Activated effector memory CD4-positive, alpha-beta T cell treated with anti-CD3 and anti-CD28 coated beads, Interleukin-2, amount 50 U/mL, for 16 hours (primary cell): ENCODE data around the gene TTC3.

ENCODE experiments used
- DNase-seq: peaks from one replicate; pipeline ENCODE4 v3.0.0-alpha.2; 2020

The TTC3 gene

DNA sequence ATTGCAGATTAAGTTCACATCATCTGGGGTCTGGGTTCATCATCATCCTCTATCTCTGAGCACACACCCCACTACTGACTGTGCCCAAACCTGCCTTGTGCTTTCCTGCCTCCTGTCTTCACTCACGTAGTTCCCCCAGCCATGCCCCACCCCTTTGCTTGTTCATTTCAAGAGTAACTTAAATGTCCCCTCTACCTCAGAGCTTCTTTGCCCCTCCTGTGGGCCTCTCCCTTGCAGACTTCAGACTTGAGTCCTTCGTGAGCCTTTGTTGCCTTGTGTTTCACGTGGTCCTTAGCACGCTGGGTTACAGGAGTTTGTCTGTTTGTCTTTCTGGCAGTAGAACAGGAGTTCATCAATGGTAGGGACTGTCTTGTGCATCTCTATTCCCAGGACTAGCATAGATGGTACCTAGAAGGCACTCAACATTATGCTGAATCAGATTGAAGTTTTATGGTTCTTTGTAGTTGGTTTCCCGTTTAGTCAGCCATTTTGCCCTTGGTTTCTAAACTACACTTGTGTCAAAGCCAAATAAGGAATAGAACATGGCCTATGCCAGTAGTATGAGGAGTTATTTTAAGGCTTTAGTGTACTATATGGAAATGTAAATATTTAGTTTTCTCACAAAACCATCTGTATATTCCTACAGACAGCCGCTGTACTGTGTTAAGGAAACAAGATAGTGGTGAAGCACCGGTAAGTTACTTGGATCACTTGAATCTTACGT is 86.2 kb downstream of the TTC3 start:
- DNase-seq, result no peak

DNA sequence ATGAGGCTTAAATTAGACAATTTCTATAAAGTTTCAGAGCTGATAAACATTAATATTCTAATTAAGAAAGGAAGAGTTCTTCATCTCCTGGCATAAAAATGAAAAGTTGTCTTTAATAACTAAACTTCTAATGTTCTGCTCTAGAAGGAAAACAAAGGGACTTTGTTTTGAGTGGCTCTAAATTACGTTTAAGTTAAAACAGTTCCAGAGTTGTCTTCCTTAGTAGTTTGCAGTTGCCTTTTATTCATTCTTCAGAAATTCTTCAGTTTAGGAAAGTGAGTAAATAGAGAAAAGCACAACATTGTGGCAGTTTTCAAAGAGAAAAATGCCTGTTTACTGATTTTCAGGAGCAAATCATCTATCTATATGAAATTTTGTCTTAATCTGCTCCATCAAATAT is 86.9 kb downstream of the TTC3 start:
- no peak for DNase-seq

DNA sequence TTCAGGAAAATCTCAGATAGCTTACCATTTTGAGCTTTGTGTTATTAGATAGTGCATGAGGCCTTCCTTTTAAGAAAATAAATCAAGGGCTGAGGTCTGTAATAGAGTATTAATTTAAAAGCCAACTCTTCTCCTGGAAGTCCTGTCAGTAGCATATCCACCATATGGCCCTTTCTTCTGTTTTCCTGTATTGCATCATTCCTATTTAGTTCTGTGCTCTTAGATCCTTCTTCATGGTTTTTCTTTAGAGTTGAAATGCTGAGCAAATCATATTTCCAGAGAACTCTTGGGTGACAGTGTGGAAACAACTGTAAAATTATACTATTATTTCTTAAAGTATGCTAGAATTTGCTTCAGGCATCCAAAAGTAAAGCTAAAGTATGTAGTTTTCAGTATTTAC is 91.7 kb downstream of the TTC3 start:
- no peak for DNase-seq

DNA sequence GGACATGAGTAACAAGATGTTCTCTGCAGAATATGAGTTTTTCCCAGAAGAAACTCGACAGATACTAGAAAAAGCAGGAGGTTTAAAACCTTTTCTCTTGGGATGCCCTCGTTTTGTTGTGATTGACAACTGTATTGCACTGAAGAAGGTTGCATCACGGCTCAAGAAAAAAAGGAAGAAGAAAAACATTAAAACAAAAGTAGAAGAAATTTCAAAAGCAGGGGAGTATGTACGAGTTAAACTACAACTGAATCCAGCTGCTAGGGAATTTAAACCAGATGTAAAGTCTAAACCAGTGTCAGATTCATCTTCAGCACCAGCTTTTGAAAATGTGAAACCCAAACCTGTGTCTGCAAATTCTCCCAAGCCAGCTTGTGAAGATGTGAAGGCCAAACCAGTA is 92.5 kb downstream of the TTC3 start:
- DNase-seq, result no peak

DNA sequence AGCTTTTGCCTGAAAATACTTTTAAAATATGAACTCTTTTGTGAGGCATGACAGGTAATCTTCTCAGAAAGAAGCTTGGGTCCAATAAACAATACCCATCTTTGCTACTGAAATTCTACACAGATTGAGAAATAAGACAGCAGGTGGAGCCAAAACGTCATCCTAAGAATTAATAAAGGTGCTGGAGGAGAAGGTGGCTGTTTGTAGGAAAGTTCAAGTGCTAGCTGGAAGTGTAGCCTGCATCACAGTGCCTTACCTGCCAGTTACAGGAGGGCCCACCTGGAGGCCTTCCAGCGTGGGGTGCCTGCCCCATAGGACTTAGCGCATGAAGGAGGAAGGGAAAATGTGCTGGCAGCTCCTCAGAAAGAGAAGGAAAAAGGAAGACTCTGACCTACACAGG is 93.7 kb downstream of the TTC3 start:
- DNase-seq, result no peak

DNA sequence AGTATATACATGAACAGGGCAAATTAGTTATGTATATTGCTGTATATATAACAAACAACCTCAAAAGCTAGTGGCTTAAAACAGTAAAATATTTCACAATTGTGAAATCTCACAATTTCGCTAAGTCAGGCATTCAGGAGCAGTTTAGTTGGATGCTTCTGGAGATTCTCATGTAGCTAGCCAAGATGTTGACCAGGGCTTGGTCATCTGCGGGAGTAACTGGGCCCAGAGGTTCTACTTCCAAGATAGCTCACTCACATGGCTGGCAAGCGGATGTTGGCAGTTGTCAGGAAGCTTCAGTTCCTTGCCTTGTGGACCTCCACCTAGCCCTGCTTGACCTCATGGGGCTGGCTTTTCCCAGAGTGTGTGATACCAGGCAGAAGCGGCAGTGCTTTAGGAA is 95.6 kb downstream of the TTC3 start:
- DNase-seq, result no peak

DNA sequence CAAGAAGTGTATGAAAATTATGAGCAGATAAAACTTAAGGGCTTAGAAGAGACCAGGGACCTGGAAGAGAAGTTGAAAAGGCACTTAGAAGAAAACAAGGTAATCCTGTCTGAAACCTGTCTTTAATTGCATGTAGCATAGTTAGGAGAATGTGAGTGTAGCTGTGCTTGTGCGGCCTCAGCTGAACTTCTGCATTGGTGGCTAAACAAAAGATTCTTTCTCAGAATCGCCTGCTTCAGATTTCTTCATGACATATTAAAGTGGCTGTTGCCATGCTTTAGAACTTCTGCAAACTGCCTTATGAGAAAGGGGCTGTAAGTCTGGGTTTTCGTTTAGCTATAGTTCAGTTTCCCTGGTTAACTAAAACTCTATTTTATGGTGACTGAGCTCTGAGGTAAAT is 99.6 kb downstream of the TTC3 start:
- no peak for DNase-seq

DNA sequence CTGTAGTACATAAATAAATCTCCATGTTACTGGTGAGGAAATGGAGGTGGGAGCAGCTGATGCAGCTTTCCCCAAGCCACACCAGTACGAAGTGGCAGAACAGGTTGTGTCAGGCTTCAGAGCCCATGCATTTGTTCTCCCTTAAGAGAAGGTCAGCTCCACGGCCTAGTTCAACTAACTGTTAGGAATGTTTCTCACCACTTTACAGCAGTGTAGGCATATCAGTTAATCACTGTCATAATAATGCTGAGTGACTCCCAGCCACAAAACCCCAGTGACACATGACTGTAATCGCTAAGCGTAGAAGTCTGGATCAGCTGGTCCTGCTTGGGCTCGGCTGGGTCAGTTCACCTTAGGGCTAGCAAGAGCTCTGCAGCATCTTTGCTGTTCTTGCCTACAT is 103.7 kb downstream of the TTC3 start:
- no peak for DNase-seq

DNA sequence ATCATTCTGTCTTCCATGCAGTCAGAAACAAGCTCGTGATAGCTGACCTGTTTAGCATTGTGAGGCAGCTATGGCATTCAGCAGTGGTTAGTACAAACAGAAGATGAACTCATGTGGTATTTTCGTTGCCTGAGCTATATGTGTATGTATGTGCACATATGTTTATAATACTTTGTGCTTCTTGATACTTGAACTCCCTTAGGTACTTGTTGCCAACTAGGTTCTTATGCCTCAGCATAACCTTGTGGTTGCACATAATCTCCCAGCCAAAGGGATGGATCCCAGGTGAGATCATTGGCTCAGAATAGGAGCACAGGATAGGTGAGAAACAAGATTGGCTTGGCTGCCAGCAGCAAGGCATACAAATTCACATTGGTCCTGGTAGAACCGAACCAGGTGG is 108.0 kb downstream of the TTC3 start:
- no peak for DNase-seq

DNA sequence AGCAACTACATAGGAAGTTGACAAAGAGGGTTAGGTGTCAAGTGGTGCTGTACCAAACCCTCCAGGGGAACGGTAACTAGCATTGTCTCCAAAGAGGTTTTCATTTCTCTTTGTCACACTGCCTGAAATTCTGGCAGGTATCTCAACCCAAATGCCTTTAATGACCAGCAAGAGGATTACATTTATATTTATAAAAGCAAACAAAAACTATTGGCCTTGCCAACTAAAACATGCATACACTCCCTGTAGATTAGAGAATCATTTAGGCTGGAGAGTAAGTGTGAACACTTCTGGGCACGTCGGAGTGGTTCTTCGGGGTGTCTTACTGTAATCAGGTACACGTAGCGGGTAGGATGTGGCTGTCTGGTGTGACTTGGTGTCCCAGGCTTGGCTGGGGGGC is 109.2 kb downstream of the TTC3 start:
- DNase-seq, result no peak

DNA sequence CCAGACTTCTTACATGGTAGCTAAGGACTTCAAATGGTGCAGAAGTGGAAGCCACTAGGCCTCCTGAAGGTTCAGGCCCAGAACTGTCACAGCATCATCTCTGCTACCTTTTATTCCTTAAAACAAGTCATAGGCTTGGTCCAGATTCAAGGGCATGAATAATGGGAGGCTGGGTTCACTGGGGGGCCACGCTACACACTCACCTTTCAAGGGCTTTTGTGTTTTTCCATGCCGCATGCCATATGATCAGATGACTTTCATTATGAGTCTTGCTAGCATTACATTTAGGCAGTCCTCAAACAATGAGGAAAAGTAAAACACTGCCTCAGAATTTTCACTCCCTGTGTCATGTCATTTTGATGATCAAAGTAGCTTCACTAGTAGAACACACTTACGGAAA is 110.7 kb downstream of the TTC3 start:
- no peak for DNase-seq

DNA sequence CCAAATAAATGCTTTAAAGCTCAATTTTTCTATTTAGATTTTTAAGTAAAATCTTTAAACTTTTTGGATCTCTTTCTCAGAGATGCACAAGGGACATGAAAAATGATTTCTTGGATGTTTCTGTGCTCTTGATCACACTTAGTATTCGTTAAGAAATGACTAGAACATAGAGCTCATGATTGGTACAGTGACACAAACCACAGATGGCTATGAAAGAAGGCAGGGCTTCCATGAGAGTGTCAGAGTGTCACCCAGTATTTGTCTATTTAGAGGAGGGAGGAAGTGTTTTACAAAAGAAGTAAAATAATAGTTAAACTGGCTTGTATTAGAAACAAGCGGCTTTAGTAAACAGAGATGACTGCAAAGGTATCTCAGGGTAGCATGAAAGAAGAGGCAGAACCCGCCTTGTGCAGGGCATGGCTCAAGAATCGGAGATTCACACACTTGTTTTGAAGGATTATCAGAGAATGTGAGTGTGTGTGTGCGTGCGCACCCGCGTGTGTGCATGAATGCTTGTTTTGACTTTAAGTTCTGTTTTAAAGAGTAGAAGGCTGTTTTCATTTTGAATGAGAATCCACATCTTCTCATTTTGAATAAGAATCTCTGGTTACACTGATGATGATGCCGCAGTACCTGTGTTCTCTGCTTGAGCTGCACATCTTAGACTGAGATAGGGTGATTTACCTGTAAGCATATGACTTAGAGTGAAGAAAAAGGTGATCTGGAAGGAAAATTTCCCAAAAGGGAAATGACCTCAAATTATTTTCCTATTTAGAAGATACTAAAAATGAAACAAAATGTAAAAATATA is 111.9 kb downstream of the TTC3 start:
- DNase-seq, result no peak

DNA sequence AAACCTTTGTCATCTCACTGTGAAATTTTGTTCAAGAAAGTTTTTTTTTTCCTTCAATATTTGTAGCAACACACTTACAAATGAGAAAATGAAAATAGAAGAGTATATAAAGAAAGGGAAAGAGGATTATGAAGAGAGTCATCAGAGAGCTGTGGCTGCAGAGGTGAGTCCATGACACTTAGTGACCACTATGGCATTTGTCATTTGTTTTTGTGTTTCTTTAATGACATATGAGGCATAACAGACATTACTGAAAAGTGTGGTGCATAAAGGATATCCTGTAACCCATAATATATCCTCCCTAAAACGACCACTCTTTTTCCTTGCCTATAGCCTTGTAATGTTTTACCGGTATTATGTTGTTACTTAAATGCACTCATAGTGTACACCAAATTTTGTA is 113.9 kb downstream of the TTC3 start:
- DNase-seq, result no peak

DNA sequence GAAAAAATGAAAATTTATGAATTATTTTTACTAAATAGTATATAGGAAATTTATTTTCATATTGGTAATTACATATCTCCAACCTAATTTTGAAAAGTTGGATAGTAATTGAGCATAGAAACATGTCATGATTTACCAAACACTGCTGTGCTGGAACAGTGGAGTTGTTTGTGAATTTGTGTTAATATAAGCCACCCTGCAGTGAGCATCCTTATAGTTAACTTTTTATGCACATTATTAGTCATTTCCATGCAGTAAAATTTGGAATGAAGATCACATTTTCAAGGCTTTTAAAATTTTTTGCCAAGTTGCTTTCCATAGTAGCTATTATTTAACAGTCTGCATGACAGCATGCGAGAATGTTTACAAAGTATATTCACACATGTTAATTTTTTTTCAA is 115.8 kb downstream of the TTC3 start:
- DNase-seq, result no peak

DNA sequence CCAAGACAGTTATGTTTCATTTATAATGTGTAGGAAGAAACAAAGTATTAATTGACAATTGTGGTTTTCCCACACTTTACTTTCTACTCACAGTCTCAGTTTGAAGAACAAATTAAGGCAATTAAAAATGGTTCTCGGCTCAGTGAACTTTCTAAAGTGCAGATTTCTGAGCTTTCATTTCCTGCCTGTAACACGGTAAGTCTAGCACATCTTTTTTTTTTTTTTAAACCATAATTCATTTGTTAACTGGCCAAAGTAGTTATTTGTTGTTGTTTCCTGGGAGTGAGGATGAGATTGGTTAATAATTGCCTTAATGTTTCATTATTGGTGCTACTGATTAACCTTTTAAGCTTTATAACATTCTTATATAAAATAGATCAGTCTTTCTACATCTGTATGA is 119.0 kb downstream of the TTC3 start:
- no peak for DNase-seq

DNA sequence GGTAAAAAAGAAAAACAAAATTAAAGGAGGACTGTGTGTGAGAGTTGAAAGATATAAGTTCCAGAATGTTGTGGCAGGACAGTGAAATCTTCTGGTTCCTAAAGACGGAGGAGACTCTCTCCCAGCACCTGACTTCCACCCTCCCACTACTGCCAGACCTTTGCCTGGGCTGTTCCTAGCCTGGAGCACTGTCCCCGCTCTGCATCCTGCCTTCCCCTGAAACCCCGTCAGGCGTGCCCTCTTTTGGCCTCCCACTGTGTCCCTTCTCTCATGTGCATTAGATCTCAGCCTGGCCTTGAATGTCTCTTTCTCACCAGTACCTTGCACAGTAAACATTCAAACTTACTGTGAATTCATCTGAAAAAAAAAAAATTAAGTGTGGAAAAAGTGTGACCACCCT is 120.0 kb downstream of the TTC3 start:
- DNase-seq, result no peak

DNA sequence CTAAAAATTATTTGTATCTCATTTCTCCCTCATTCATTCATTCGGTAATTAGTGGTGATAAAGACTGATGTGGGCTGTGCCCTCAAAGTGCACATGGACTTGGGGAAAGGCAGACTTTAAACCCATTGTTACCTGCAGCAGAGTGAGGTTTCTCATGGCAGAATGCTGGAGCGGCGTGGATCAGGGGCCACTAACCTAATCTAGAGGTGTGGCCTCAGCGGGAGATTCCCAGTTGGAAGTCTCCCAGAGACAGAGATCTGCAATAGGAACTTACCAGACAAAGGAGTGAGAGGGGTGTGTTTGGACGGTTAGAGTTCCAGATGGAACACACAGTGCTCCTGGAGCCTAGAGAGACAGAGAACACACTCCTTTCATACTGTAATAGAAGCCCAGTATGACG is 120.6 kb downstream of the TTC3 start:
- DNase-seq, result no peak

DNA sequence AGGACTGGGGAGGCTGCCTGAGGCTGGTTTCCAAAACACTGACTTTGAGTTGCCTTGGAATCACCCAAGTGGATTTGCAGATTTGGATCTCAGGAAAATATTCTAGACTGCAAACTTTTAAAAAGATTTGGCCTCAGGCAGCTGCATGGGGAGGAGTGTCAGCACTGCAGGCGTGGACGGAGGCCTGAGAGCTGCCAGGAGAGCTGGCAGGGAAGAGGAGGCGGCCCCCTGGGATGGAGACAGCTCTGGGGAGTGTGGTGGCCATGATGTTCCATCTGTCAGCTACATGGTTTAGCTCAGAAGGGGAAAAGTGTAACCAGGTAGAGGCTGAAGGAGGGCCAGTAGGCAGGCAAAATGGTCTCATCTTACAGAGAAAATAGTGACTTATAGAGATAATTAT is 122.0 kb downstream of the TTC3 start:
- no peak for DNase-seq

DNA sequence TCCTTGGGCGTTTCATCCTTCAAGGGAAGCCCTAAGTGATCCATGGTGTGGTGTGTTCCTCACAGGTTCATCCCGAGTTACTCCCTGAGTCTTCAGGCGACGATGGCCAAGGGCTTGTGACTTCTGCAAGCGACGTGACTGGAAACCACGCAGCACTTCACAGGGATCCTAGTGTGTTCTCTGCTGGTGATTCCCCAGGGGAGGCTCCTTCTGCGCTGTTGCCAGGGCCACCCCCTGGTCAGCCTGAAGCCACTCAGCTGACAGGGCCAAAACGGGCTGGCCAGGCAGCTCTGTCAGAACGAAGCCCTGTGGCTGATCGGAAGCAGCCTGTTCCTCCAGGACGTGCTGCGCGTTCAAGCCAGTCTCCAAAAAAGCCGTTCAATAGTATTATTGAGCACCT is 122.6 kb downstream of the TTC3 start:
- no peak for DNase-seq

DNA sequence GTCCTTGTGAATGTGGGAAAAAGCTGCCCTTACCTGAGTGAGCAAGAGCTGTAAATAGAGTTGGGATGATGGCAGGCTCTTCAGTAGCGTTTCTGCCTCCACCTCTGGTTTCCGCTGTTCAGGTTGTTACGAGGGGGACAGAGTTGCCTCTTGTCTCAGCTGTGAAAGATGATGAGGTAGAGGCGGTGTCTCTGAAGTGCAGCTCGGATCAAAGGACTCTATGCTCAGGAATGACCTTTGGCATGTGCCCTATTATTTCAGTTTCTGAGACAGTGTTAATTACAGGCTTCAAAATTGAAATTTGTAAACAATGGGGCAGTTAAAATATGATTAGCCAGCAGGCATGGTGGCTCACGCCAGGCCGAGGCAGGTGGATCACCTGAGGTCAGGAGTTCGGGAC is 123.8 kb downstream of the TTC3 start:
- no peak for DNase-seq

DNA sequence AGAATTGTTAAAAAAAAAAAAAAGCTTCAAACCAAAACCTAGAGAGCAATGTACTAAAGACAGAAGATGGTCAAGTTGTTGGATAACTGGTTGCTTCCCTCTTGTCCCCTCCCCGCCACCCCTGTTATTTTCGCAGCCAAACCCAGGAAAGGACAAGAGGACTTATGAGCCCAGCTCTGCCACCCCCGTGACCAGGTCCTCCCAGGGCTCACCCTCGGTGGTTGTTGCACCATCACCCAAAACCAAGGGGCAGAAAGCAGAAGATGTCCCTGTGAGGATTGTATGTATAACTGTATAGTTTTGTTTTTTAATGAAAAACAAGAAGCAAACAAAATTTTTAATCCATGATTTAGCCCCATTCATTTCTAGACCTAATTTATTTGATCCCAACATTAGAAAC is 124.7 kb downstream of the TTC3 start:
- DNase-seq, result no peak

DNA sequence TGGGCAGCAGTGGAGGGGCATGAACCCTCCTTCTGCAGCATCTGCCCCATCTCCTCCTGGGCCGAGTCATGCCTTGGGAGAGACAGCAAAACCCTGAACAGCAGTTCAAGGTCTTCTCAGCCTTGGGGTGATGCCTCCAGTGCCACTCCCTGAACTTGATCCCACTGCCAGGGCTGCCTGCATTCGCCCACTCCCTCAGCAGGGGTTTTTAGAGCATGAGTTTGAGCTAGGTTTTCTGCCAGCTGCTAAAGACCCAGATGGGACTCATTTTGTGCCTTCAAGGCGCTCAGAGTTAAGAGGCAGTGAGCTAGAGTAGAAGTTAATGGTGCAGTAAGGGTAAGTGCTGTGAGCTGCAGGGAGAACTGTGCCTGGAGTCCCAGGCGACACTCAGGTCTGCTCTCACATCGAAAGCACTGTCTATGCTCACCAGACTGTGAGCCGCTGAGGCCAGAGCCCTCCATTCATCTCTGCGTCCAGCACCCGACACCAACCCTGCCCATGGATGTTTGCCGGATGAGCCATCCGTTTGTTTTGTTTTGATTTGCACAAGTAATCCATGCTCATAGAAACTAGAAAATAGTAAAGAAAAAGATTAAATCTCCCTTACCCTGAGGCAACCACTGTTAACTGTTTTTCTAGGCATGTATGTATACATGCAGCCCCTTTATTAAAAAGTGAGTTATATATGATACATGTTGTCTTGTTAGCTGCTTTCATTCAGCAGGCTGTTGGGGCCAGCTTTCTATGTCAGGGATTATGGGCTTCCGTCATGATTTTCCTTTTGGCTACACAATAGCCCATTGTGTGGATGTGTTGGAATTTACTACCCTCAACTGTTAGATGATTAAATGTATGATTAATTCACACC is 126.2 kb downstream of the TTC3 start:
- no peak for DNase-seq

DNA sequence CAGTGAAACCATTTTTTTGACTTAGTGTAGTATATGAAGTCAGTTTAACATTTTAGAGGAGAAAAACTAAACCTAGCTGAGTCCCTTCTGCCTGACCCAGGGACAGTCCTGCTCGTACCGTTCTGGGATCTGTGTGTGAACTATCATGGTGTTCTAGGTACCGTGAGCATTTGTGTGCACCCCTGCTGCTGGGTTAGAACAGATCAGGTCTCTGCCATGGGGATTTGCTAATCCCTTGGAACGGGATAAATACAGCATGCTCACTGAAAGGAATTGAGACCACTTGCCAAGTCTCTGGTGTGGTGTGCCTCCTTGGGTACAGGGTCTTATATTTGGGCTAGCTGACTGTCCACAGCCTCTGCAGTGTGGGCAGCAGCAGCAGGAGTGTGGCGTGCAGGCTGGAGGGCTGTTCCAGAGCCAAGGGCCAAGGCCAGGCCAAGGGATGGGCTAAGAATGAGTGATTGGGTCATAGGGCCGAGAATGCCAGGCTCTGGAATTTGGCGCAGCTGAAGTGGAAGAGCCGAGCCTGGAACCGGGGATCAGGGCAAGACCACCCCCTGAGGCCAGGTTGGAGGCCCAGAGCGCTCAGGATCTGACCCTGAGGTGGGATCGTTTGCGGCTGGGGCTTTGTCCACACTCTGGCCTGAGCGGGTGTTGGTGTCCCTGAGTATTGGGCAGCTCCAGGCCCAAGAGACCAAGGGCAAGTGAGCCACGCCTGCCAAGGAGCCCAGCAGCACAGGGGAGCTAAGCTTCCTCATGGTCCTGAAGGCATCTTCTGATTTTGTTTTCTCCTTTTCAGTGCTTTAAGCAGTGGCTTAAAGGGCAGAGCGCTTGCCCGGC is 127.8 kb downstream of the TTC3 start:
- no peak for DNase-seq
